Colonic mucosa (tissue), 4 donors: ENCODE results near the gene CDX2. TPM values are rescaled to one million over a fixed set of nuclear protein-coding genes. Genes with fewer than 3 reads are reported as not detected.

Experiments used
- DNase-seq: peaks from one replicate; pipeline ENCODE4 v3.0.0-alpha.2; 2020
- H3K27ac ChIP-seq: fragments of 200-600 bp; one replicate; pipeline ENCODE4 v1.8.0; 2021
- H3K27me3 ChIP-seq: fragments of 200-600 bp; one replicate; pipeline ENCODE4 v1.8.0; 2021
- H3K36me3 ChIP-seq: fragments of 200-600 bp; one replicate; pipeline ENCODE4 v1.8.0; 2021
- H3K4me1 ChIP-seq: fragments of 200-600 bp; one replicate; pipeline ENCODE4 v1.8.0; 2021; ENCODE audit warnings: mild to moderate bottlenecking
- H3K4me3 ChIP-seq: fragments of 200-600 bp; one replicate; pipeline ENCODE4 v1.8.0; 2021
- H3K9ac ChIP-seq, 2 donors: one replicate each; pipeline ENCODE4 v1.7.0; 2013; ENCODE audit warnings: control low read depth in 2 of 2, low read depth in 2 of 2, low read length in 2 of 2
- H3K9me3 ChIP-seq: fragments of 200-600 bp; one replicate; pipeline ENCODE4 v1.8.0; 2021
- intact Hi-C: fragments of 100-400 bp; cut with DNase I; formaldehyde crosslinking; loops from one replicate; pipeline ENCODE4 v1.14.1; 2022
- total RNA-seq, 2 donors: library from RNA; stranded (reverse); fragmentation: NEBNext Ultra II Directional in 1 of 2; extraction: Animal tissue kit (Norgen Biotek cat#: 25700) in 1 of 2; gene quantifications; one replicate each; pipeline ENCODE4 v1.2.1, GENCODE V29; 2021
- TF ChIP-seq, protein P1 (sequence below): fragments of 200-600 bp; IDR thresholded peaks from one replicate; pipeline ENCODE4 v1.8.0; 2022; ENCODE audit warnings: antibody characterized with exemption, mild to moderate bottlenecking
- donor health status: healthy.
- donor health status: DM: no; HTN: no; CAD: no.
- donor health status: DM: no; HTN: no; CAD: no.

The CDX2 gene
- total RNA-seq, 2 donors from 2014 or later = 271 to 391 TPM

DNA sequence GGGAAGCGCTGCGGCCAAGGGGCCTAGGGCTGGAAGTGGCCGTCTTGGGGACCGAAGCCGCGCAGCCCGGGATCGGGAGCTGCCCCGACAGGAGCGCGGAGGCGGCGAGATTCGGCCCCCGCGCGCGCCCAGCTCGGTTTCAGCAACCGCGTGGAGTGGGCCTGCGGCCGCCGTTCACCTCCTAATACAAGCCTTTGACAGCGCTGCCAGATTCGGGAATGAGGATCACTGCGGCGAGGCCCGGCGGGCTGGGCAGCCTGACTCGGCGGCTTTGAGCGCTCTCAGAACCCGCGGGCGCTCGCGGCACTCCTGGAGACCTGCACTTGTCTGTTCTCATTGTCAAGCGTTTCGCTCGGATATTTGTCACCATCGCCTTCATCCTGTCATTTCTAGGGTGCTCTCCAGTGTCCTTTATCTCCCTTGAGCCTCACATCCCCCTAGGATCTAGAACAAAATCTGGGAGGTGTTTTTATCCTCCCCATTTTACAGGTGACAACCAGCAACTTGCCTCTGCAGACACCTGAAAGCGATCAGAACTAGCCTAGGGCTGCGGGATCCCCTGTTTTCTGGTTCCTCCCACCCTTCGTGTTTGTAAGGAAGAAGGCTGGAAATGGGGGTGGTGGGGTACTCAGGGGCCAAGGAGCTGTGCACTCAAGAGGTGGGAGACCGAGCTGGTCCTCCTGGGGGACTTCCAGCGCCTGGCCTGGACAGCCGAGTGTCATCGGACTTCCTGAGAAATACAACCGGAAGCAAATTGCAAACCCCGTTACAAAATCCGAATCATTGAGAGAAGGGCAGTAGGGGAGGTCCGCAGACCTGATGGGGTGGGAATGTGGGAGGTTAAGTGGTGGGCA is 1.5 kb upstream of the CDX2 start:
- no peaks in the 10 kb centered on the region for H3K4me1 ChIP-seq
- intact Hi-C loops = loop anchor here (10.0 kb wide), 1 partner anchor 1016 kb away; no protein-coding TSS in a partner anchor
- no peaks in the 10 kb centered on the region for H3K36me3 ChIP-seq
- H3K9ac ChIP-seq = peak overlapping the region; percentile 75 to 100
- peaks cover 32% of the 10 kb centered on the region for H3K27me3 ChIP-seq
- H3K4me3 ChIP-seq = peak overlapping the region; percentile 16
- H3K27ac ChIP-seq = peak overlapping the region; percentile 91
- TF ChIP-seq, protein P1, sequence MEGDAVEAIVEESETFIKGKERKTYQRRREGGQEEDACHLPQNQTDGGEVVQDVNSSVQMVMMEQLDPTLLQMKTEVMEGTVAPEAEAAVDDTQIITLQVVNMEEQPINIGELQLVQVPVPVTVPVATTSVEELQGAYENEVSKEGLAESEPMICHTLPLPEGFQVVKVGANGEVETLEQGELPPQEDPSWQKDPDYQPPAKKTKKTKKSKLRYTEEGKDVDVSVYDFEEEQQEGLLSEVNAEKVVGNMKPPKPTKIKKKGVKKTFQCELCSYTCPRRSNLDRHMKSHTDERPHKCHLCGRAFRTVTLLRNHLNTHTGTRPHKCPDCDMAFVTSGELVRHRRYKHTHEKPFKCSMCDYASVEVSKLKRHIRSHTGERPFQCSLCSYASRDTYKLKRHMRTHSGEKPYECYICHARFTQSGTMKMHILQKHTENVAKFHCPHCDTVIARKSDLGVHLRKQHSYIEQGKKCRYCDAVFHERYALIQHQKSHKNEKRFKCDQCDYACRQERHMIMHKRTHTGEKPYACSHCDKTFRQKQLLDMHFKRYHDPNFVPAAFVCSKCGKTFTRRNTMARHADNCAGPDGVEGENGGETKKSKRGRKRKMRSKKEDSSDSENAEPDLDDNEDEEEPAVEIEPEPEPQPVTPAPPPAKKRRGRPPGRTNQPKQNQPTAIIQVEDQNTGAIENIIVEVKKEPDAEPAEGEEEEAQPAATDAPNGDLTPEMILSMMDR = no peak
- no peaks in the 10 kb centered on the region for H3K9me3 ChIP-seq
- no peak for DNase-seq

DNA sequence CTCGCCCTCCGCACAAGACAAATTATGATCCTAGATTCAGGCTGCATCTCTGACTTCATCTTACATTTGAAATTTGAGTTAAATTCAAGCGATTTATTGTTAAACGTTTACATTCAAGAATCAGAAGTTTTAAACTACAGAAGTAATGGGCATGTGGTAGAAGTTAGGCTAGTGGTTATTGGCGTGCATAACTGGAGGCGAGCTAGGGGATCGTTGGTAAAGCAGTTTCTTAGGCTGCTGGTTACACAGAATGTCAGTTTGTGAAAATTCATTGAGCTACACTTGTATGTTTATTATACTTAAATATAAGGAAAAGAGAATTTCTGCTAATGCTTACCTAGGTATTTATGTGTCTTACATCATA is 733 bp upstream of the CDX2 start:
- peak overlapping the region; percentile 16 for H3K4me3 ChIP-seq
- TF ChIP-seq, protein P1 = no peak

DNA sequence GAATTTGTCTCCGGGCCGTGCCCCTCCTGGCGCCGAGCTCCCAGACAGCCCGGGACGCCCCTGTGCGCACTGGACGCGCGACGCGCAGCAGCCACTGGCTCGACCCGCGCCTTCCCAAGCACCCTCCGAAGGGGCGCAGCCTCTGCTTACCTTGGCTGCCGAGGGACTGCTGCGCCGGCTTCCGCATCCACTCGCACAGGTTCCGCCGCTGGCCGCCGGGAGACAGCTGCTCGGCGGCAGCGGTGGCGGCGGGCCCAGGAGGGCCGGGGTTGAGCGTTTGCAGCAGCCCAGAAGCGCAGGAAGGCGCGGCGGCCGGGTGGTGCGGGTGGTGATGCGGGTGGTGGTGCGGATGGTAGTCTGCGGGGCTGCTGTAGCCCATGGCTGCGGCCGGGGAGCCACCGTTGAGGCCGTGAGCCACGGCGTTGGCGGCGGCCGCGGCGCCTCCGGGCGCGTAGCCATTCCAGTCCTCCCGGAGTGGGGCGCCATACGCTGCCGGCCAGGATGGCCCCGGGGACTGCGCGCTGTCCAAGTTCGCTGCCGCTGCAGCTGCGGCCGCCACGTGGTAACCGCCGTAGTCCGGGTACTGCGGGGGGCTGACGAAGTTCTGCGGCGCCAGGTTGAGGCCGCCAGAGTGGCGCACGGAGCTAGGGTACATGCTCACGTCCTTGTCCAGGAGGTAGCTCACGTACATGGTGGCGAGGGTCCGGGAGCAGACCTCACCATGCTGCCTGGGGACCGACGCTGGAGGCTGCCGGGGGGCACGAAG is 616 bp downstream of the CDX2 start:
- Histone ChIP-seq H3K27ac (peak overlapping the region; percentile 91), H3K4me1 (peaks cover 3% of the 10 kb centered on the region), H3K36me3 (no peaks in the 10 kb centered on the region), H3K27me3 (peaks cover 34% of the 10 kb centered on the region), H3K9ac (peak overlapping the region; percentile 98 to 100), H3K4me3 (peak overlapping the region; percentile 75), H3K9me3 (no peaks in the 10 kb centered on the region)
- TF ChIP-seq, protein P1 = no peak
- peak; percentile 21 for DNase-seq
- intact Hi-C loops = no loop called here

More for the DNA sequence above, 733 bp upstream of the CDX2 start:
- Histone ChIP-seq H3K4me1 (no peaks in the 10 kb centered on the region), H3K9ac (peak overlapping the region; percentile 52 to 100), H3K36me3 (no peaks in the 10 kb centered on the region), H3K27ac (peak overlapping the region; percentile 91), H3K27me3 (peaks cover 34% of the 10 kb centered on the region), H3K9me3 (no peaks in the 10 kb centered on the region)
- DNase-seq = no peak
- intact Hi-C loops = loop anchor here (10.0 kb wide), 1 partner anchor 1015 kb away; no protein-coding TSS in a partner anchor

DNA sequence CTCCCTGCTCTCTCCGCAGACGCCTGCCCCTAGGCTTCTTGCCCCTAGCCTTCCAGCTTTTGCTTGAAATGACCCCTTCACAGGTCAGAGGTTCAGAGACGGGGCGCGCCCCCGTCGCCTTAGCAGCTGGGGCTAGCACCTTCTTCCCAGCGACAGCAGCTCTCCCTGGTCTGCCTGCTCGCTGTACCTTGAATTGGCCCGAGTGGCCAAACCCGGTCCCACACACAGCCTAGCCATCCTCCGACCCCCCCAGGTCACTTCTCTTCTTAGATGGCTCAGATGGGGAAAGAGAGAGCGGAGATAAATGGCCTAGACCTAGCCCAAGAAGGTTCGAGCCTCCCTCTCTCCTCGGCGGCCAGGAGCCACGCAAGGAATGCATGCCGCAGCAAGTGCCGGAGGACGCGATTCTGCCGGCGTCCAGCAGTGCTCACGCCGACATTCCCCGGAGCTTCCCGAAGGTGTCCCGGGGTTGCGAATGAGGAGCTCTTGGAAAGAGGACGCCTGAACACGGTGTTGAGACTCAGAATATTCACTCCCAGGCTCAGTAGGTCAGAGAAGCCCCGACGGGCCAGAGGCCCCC is 1.3 kb downstream of the CDX2 start:
- Histone ChIP-seq H3K4me1 (peaks cover 3% of the 10 kb centered on the region), H3K4me3 (peak overlapping the region; percentile 75), H3K9me3 (no peaks in the 10 kb centered on the region), H3K27ac (peak overlapping the region; percentile 91), H3K9ac (peak overlapping the region; percentile 98 to 100), H3K36me3 (no peaks in the 10 kb centered on the region), H3K27me3 (peaks cover 34% of the 10 kb centered on the region)
- intact Hi-C loops = no loop called here
- no peak for DNase-seq
- TF ChIP-seq, protein P1 = no peak

DNA sequence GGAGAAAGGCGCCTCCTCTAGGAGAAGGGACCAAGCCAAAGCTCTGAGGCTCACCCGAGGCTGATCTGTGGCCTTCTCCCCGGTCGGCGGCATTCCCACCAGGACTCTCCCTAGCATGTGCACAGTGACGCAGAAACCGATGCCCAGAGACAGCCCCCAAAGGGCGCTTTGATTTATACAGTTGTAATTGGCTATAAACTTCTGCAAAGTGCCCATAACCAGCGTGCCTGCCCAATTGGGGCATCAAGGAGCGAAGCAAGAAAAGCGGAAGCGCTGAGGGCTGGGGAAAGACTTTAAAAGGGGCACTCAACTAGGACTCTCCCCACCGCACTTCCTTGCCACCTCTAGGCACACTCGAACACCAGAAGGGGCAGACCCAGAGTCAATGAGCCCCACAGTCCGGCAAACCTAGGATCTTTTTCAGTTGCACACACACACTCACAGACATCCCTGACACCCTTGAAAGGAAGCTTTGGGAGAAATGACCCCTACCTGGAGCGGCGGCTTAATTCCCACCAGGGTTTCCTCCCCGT is 1.8 kb downstream of the CDX2 start:
- peak overlapping the region; percentile 91 for H3K27ac ChIP-seq
- H3K4me1 ChIP-seq = peaks cover 3% of the 10 kb centered on the region
- intact Hi-C loops = no loop called here
- H3K9ac ChIP-seq = peak overlapping the region; percentile 98 to 100
- H3K4me3 ChIP-seq = peak overlapping the region; percentile 75
- peak; percentile 66 for DNase-seq
- H3K9me3 ChIP-seq = no peaks in the 10 kb centered on the region
- no peaks in the 10 kb centered on the region for H3K36me3 ChIP-seq
- H3K27me3 ChIP-seq = peaks cover 34% of the 10 kb centered on the region
- TF ChIP-seq, protein P1 = no peak
